A673 (cell line): ENCODE data around the gene HBA2. TPM values are rescaled to one million over a fixed set of nuclear protein-coding genes. Genes with fewer than 3 reads are reported as not detected.

Experiments
- BruUV-seq: library from RNA; stranded (reverse); fragments of 400-500 nt; replicated peaks from 2 replicates; lab custom pipeline; 2021; lab: Mats Ljungman, UMichigan
- CTCF ChIA-PET: fragments of 300-600 bp; sonication (Branson Sonifier 250); formaldehyde crosslinking; loops from one replicate; lab custom pipeline; 2022; ENCODE audit warnings: antibody characterized with exemption; lab: Charles Lee
- POLR2A ChIA-PET: fragments of 300-600 bp; sonication (Branson Sonifier 250); formaldehyde crosslinking; loops from one replicate; lab custom pipeline; 2022; ENCODE audit warnings: antibody characterized with exemption; ENCODE audit not compliant: low non-redundant PET; lab: Charles Lee
- DNase-seq: peaks from one replicate; pipeline ENCODE4 v3.0.0-alpha.2; 2015; ENCODE audit warnings: low spot score
- H3K27ac ChIP-seq: fragments of 200-600 bp; sonication (generic); 2 replicates; pipeline ENCODE4 v1.5.1; 2016; ENCODE audit warnings: mixed run types, low read depth, mild to moderate bottlenecking, mixed read lengths, antibody characterized with exemption, low read length; ENCODE audit not compliant: poor library complexity, severe bottlenecking
- H3K27me3 ChIP-seq: fragments of 200-600 bp; sonication (generic); replicated peaks from 2 replicates; pipeline ENCODE4 v1.6.1; 2017; ENCODE audit warnings: mixed run types, low read depth, mild to moderate bottlenecking, mixed read lengths, antibody characterized with exemption, low read length; ENCODE audit not compliant: insufficient read depth, poor library complexity
- H3K36me3 ChIP-seq: fragments of 200-600 bp; sonication (generic); 2 replicates; pipeline ENCODE4 v1.6.1; 2016; ENCODE audit warnings: mixed run types, mild to moderate bottlenecking, mixed read lengths, antibody characterized with exemption, low read length; ENCODE audit not compliant: insufficient read depth, poor library complexity, severe bottlenecking
- H3K4me1 ChIP-seq: fragments of 200-600 bp; sonication (generic); 2 replicates; pipeline ENCODE4 v1.6.1; 2017; ENCODE audit warnings: mixed run types, mild to moderate bottlenecking, mixed read lengths, antibody characterized with exemption, low read length; ENCODE audit not compliant: insufficient read depth, poor library complexity, severe bottlenecking
- H3K4me3 ChIP-seq: fragments of 200-600 bp; sonication (generic); 2 replicates; pipeline ENCODE4 v1.5.1; 2016; ENCODE audit warnings: low read depth, mixed run types, mild to moderate bottlenecking, mixed read lengths, low read length; ENCODE audit not compliant: poor library complexity, severe bottlenecking
- H3K9me3 ChIP-seq: fragments of 200-600 bp; sonication (generic); 2 replicates; pipeline ENCODE4 v1.6.1; 2016; ENCODE audit warnings: mixed run types, low read depth, mild to moderate bottlenecking, mixed read lengths, antibody characterized with exemption, low read length; ENCODE audit not compliant: poor library complexity, severe bottlenecking
- EZH2 ChIP-seq: fragments of 200-600 bp; sonication (generic); IDR thresholded peaks from 2 replicates; pipeline ENCODE4 v1.6.1; 2017; ENCODE audit warnings: borderline replicate concordance, low read depth, mild to moderate bottlenecking, mixed read lengths, antibody characterized with exemption, low read length; ENCODE audit not compliant: poor library complexity, severe bottlenecking
- intact Hi-C: fragments of 100-400 bp; cut with micrococcal nuclease; formaldehyde crosslinking; loops from one replicate; pipeline ENCODE4 v1.10.0; 2022; ENCODE audit not compliant: unreplicated experiment
- total RNA-seq: library from RNA; stranded (reverse); gene quantifications from 2 replicates; pipeline ENCODE4 v1.2.3, GENCODE V29; 2021
- TF ChIP-seq, protein P1 (sequence below): fragments of 300-800, 200-600 bp; sonication (generic); conservative IDR thresholded peaks from 2 replicates; pipeline ENCODE4 v1.5.1; 2017; ENCODE audit warnings: low read depth, mild to moderate bottlenecking, antibody characterized with exemption, low read length, moderate library complexity, mixed read lengths

HBA2 gene
- total RNA-seq, 1 experiment from 2014 or later, result 6.1 TPM

DNA sequence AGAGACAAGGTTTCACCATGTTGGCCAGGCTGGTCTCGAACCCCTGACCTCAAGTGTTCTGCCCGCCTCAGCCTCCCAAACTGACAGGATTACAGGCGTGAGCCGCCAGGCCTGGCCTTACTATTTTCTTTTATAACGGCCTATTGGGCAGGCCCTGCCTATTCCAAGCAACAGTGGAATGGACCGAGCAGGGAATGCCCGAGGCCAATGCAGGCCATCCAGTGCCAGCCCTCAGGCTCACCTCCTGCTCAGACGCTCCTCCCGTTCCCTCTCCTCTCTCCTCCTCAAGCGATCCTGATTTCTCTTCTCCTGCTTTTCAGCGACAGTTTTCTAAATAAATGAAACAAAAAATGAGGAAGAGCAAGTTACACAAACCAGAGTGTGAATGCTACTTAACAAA lies 20.0 kb downstream of the HBA2 start:
- intact Hi-C loops, result no loop called here
- Histone ChIP-seq H3K27ac (no peak overlapping the region), H3K36me3 (peaks cover 94% of the 10 kb centered on the region), H3K27me3 (no peaks in the 10 kb centered on the region), H3K4me3 (no peak overlapping the region), H3K9me3 (no peaks in the 10 kb centered on the region), H3K4me1 (no peaks in the 10 kb centered on the region)
- DNase-seq, result no peak
- BruUV-seq, result no TSS peak
- TF ChIP-seq, protein P1, sequence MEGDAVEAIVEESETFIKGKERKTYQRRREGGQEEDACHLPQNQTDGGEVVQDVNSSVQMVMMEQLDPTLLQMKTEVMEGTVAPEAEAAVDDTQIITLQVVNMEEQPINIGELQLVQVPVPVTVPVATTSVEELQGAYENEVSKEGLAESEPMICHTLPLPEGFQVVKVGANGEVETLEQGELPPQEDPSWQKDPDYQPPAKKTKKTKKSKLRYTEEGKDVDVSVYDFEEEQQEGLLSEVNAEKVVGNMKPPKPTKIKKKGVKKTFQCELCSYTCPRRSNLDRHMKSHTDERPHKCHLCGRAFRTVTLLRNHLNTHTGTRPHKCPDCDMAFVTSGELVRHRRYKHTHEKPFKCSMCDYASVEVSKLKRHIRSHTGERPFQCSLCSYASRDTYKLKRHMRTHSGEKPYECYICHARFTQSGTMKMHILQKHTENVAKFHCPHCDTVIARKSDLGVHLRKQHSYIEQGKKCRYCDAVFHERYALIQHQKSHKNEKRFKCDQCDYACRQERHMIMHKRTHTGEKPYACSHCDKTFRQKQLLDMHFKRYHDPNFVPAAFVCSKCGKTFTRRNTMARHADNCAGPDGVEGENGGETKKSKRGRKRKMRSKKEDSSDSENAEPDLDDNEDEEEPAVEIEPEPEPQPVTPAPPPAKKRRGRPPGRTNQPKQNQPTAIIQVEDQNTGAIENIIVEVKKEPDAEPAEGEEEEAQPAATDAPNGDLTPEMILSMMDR, result no peak
- TF ChIP-seq EZH2, result no peak
- POLR2A ChIA-PET, result interaction anchor here (0.6 kb wide), 1 partner anchor 9 kb away, joined by 18 read pairs; no protein-coding TSS in a partner anchor
- CTCF ChIA-PET, result no interaction called here

DNA sequence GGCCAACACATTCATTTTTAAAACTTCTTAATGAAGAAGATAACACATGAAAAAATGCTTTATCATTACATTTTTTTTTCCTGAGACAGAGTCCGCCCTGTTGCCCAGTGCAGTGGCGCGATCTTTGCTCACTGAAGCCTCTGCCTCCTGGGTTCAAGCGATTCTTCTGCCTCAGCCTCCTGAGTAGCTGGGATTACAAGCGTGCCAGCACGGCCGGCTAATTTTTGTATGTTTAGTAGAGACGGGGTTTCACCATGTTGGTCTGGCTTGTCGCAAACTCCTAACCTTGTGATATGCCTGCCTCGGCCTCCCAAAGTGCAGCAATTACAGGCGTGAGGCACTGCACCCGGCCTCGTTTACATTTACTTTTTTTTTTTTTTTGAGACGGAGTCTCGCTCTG lies 20.8 kb downstream of the HBA2 start:
- Histone ChIP-seq H3K4me3 (no peak overlapping the region), H3K36me3 (peaks cover 96% of the 10 kb centered on the region), H3K27ac (no peak overlapping the region), H3K9me3 (no peaks in the 10 kb centered on the region), H3K4me1 (no peaks in the 10 kb centered on the region), H3K27me3 (no peaks in the 10 kb centered on the region)
- intact Hi-C loops, result no loop called here
- no TSS peak for BruUV-seq
- ChIA-PET POLR2A (no interaction called here), CTCF (no interaction called here)
- DNase-seq, result no peak
- TF ChIP-seq, protein P1, result no peak
- no peak for TF ChIP-seq EZH2

DNA sequence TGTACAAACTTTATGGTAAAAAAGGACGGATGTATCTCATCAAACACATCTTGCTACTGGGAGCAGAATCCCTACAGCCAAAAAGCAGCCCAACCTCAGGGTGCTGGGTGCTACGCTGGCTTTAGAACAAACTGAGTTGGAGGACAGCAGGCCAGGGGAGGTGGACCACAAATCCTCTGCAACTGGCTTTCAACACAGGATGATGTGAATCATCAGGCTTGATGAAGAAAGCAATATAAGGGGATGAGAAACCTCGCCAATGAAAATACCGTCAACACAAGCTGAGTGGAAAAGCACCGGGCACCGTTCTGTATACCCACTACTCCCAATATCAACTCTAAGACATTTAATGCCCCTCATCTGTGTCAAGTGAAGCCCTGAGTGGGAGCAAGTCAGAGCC lies 21.8 kb downstream of the HBA2 start:
- Histone ChIP-seq H3K27me3 (no peaks in the 10 kb centered on the region), H3K9me3 (no peaks in the 10 kb centered on the region), H3K4me1 (no peaks in the 10 kb centered on the region), H3K36me3 (peaks cover 95% of the 10 kb centered on the region), H3K27ac (no peak overlapping the region), H3K4me3 (no peak overlapping the region)
- intact Hi-C loops, result no loop called here
- CTCF ChIA-PET, result no interaction called here
- no TSS peak for BruUV-seq
- POLR2A ChIA-PET, result no interaction called here
- no peak for DNase-seq
- TF ChIP-seq, protein P1, result no peak
- no peak for TF ChIP-seq EZH2
